Measurements from ENCODE around the gene GCH1.
A peak's percentile ranks its signal among the peaks of the same experiment; 100 is the strongest.

GCH1 gene

GRCh38 chr14:54891471-54892245, 11.0 kb downstream of the GCH1 start:
- TF ChIP-seq GATA3 (IDR thresholded peaks at IDR 0.05; ENCODE audit: low read depth, low read length), result no peak
- TF ChIP-seq GATA2 (IDR thresholded peaks at IDR 0.05; ENCODE audit: low read depth, low read length), result no peak

DNA sequence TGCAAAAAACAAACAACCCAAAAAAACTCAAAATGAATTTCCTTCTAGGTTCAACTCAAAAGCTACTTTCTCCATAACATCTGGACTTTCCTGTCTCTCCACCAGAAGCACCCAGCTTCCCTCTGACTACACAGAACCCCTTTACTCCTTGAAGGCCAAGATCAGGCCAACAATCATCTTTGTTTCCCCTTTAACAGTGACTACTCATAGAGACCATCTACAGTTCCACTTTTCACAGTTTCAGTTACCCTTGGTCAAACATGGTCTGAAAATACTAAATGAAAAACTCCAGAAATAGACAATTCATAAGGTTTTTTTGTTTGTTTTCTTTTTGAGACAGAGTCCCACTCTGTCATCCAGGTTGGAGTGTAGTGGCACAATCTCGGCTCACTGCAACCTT, 11.8 kb downstream of the GCH1 start:
- TF ChIP-seq GATA2 (IDR thresholded peaks at IDR 0.05; ENCODE audit: low read depth, low read length) (no peak), GATA3 (IDR thresholded peaks at IDR 0.05; ENCODE audit: low read depth, low read length) (no peak)

- no peak for TF ChIP-seq GATA3 (IDR thresholded peaks at IDR 0.05; ENCODE audit: low read depth, low read length)
- TF ChIP-seq GATA2 (IDR thresholded peaks at IDR 0.05; ENCODE audit: low read depth, low read length), result no peak
Measured at GRCh38 chr14:54889919-54890318, 12.7 kb downstream of the GCH1 start.

DNA sequence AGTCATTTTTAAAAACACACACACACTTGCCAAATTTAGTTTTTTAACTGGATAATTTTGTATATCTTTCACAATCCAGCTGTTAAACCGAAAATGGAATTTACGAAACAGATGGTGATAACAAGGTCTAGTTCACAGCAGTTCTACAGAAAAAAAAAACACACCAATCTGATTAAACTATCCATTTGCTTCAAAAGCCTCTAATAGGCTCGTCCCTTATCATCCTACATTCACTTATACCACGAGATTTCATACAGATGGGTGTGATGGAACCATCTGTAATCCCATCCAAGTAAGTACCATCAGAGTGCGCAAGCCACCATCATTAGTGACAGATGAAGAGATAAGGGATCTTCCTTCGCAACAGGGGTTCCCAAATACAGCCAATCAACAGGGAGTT, 20.1 kb downstream of the GCH1 start:
- peak; percentile 97 for TF ChIP-seq GATA3 (IDR thresholded peaks at IDR 0.05; ENCODE audit: low read depth, low read length)
- TF ChIP-seq GATA2 (IDR thresholded peaks at IDR 0.05; ENCODE audit: low read depth, low read length), result peak; percentile 96

DNA sequence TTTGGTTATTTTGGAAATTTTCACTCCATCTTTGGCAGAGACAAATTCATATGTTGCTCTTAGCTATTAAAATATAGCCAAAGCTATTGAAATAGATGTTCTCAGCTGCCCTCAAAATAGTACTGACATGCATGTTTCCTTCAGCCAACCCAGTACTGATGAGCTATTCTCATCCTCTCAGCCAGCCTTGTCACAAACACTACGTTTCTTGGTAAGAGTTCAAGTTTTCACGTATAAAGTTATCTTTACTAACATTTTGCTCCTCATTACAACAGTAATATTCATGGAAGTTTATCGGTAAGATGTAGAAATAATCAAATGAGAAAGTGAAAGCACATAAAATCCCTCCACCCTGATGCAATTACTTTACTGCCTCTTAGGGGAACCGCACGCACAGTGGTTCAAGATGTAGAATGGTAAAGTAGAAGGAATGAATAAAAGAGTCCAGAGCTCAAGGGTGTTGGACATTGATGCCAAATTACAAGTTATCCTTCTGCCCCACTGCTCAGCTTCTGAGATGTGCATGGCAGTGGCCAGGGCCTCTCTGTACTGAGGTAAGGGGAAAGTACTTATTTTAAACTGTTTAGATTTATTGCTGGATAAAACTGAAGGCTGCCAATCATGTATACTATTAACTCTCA, 20.7 kb downstream of the GCH1 start:
- TF ChIP-seq GATA2 (IDR thresholded peaks at IDR 0.05; ENCODE audit: low read depth, low read length) (no peak), GATA3 (IDR thresholded peaks at IDR 0.05; ENCODE audit: low read depth, low read length) (no peak)

- no peak for TF ChIP-seq GATA3 (IDR thresholded peaks at IDR 0.05; ENCODE audit: low read depth, low read length)
- no peak for TF ChIP-seq GATA2 (IDR thresholded peaks at IDR 0.05; ENCODE audit: low read depth, low read length)
Measured at GRCh38 chr14:54881235-54881760, 21.3 kb downstream of the GCH1 start.

DNA sequence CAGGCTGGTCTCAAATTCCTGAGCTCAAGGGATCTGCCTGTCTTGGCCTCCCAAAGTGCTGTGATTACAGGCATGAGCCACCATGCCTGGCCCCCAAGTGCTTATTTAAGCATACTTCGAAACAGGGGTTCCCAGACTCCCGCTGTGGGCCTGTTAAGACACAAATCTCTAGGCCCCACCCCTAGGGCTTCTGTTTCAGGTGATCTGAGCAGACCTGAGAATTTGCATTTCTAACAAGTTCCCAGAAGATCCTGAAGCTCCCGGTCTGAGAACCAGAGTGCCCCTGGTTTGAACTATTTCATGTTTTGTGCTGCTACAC, 25.0 kb downstream of the GCH1 start:
- TF ChIP-seq GATA2 (IDR thresholded peaks at IDR 0.05; ENCODE audit: low read depth, low read length) (no peak), GATA3 (IDR thresholded peaks at IDR 0.05; ENCODE audit: low read depth, low read length) (no peak)

- TF ChIP-seq GATA3 (IDR thresholded peaks at IDR 0.05; ENCODE audit: low read depth, low read length) (peak; percentile 77), GATA2 (IDR thresholded peaks at IDR 0.05; ENCODE audit: low read depth, low read length) (peak; percentile 82)
Measured at GRCh38 chr14:54877015-54877702, 25.5 kb downstream of the GCH1 start.

GRCh38 chr14:54867011-54867410, 35.6 kb downstream of the GCH1 start:
- no peak for TF ChIP-seq GATA2 (IDR thresholded peaks at IDR 0.05; ENCODE audit: low read depth, low read length)
- no peak for TF ChIP-seq GATA3 (IDR thresholded peaks at IDR 0.05; ENCODE audit: low read depth, low read length)

- TF ChIP-seq GATA3 (IDR thresholded peaks at IDR 0.05; ENCODE audit: low read depth, low read length) (no peak), GATA2 (IDR thresholded peaks at IDR 0.05; ENCODE audit: low read depth, low read length) (no peak)
Measured at GRCh38 chr14:54866588-54866987, 36.0 kb downstream of the GCH1 start.

DNA sequence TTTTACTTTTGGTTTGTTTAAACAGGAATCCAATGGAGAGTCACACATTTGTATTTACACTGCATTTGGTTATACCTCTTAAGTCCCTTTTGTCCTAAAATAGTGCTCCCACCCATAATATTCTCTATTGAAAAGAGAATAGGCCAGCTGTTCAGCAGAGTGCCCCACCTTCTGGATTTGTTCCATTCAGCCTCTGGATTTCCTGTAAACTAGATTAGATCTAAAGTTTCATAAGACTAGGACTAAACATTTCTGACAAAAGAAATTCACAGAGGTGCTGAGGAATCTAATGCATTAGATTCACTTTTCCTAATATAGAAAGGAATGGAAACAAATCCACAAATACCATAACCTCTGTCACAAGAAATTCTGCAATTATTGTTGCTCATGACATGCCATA, 38.1 kb downstream of the GCH1 start:
- TF ChIP-seq GATA2 (IDR thresholded peaks at IDR 0.05; ENCODE audit: low read depth, low read length) (no peak), GATA3 (IDR thresholded peaks at IDR 0.05; ENCODE audit: low read depth, low read length) (no peak)

DNA sequence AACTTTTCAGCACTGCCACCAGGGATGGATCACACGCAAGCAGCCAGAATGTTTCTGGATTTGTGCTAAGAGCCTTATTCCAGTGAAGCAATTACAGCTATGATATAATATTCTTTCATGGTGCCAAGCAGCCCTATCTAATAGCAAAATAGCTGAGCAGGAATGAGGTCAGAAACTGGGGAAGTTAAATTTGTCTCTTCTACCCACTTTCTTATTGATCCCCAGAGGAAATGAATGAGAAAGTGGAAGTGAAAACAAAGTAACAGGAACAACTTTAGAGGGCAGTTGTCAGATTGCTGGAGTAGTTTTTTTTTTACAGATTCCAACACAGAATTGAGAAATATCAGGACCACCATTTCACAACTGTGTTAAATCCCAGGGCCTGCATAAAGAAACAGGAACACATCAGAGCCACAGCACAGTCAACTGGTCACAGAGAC, 44.8 kb downstream of the GCH1 start:
- TF ChIP-seq GATA2 (IDR thresholded peaks at IDR 0.05; ENCODE audit: low read depth, low read length), result no peak
- TF ChIP-seq GATA3 (IDR thresholded peaks at IDR 0.05; ENCODE audit: low read depth, low read length), result no peak

DNA sequence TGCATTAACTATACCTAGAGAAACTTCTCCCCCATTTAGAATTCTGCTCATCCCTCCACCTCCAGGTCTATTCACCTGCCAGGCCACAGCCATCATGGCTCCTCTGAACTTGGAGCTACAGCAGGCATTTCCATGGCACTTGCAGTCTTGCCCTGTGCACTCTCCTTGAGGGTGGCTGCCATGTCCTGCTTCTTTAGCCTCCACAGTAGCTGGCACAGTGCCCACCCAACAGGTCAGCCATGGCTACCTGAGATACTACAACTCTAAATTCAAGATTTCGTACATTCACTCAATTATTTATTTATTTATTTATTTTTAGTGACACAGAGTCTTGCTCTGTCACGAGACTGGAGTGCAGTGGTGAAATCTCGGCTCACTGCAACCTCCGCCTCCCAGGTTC, 46.5 kb downstream of the GCH1 start:
- TF ChIP-seq GATA3 (IDR thresholded peaks at IDR 0.05; ENCODE audit: low read depth, low read length) (no peak), GATA2 (IDR thresholded peaks at IDR 0.05; ENCODE audit: low read depth, low read length) (no peak)

- TF ChIP-seq GATA3 (IDR thresholded peaks at IDR 0.05; ENCODE audit: low read depth, low read length), result no peak
- no peak for TF ChIP-seq GATA2 (IDR thresholded peaks at IDR 0.05; ENCODE audit: low read depth, low read length)
Measured at GRCh38 chr14:54854181-54854580, 48.4 kb downstream of the GCH1 start.
